Measurements from ENCODE around the gene FNDC1.

Gene FNDC1

DNA sequence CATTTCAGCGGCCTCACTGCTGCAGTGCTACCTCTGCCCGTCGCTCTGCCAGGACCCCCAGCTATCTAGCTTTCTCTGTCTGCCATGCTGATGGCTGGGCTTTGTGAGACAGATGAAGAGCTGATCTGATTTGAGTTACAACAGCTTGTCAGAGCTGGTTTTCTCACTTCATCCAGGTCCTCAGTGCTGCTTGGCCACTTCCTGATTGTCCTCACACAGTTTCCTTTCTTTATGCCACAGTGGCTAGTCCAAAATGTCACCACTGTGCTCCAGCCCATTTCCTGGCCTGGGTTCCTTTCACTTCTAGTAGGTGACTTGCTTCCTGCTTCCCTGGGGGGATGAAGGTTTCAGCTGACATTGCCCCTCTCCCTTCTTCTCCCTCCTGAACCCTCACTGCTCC lies 35.4 kb downstream of the FNDC1 start:
- no peak for DNase-seq

DNA sequence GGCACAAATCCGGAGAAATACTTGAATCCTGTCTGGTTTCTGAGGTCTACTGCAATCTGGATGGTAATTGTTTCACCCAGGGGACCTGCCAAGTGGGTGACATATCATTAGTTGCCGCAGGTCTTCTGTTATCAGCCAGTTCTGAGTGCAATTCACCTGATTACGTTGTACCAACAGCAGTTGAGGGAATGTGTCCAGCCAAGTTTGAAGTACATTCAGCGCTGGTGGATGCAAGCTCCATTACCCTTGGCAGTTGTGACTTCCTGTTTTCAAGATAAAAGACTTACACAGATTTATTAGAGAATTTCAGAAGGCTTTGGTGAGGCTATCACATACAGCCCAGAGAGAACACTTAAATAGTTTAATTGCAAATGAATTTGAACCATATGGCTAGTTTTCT lies 42.8 kb downstream of the FNDC1 start:
- no peak for DNase-seq

- DNase-seq = no peak
Observed at GRCh38 chr6:159212525-159213280, 43.5 kb downstream of the FNDC1 start.

- DNase-seq = no peak
Observed at GRCh38 chr6:159213405-159213804, 44.2 kb downstream of the FNDC1 start.

- no peak for DNase-seq
Observed at GRCh38 chr6:159214281-159214680, 45.1 kb downstream of the FNDC1 start.

DNA sequence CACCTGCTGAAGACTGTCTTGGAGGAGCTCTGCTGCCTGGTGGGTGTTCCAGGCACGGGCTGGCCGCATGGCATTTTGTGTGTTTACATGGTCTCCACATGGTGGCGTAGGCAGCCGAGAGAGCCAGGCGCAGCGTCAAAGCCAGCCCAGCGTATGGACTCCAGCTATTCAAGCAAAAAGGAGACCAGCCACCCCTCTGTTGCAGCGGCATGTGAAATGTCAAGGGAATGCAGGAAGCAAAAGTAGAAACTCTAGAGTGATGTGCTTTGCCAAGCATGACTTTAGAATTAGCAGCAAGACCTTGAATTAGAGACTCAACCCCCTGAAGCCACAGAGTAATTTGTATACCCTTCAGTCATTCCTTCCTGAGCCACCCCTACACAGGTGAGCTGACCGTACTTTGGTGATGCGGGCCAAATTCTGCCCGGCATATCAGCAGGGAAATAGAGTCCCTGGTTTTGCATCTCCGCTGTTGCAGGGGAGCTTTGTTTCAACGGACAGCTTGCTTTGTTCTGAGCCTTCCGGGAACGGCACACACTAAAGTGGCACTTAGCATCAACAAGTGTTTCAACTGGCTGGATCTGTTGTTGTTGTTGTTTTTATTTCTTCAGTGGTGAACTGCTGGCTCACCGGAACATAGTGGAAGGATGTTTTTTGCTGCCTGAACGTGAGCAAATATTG lies 48.5 kb downstream of the FNDC1 start:
- DNase-seq = peak in 25 of 58 donors; percentile 5 to 42 (median 12)

GRCh38 chr6:159220093-159220492 lies 50.9 kb downstream of the FNDC1 start:
- no peak for DNase-seq

DNA sequence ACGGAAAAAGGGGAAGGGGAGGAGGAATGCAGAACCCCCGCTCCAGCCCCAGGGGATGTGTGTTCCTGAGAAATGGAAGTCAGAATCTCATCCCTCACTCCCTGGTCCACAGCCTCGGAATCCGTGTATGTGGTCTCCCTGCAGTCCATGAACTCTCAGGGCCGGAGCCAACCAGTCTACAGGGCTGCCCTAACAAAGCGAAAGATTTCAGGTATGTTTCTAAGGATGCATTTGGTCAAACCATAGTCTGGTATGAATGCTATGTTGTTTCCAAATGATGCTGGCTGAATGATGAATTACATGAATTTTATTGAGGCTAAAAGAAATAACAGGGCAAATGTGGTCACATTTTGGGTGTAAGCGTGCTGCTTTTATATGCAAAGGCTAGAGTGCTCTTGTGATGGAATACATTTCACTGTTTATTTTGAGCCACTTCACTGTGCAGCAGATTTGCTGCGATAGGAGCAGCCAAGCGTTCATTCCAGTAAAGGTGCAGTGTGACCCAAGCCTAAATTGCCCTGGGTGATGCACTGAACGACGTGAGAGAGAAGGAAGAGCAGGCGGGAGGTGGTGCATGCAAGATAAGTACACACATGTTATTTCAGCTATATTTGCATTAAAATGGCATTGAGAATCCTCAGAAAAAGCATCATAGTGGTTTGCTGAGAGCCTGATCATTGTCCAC lies 52.4 kb downstream of the FNDC1 start:
- DNase-seq = no peak

DNA sequence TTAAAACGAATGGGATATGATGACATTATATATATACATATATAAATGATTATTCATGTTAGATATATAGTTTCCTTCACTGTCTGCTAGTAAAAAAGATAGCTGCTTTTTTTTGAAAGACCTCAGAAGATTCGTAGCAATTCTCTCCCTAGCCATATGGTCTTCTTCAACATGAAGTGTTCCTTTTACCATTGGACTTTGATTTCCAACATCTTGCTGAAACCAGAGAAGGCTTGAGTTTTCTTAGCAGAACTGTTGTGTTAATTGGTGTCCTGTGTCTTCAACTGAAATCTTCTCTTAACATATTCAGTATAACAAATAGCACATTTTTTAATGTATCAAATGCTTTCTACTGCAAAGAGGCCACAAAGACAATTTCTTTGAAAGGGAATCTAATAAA lies 55.3 kb downstream of the FNDC1 start:
- DNase-seq = no peak

DNA sequence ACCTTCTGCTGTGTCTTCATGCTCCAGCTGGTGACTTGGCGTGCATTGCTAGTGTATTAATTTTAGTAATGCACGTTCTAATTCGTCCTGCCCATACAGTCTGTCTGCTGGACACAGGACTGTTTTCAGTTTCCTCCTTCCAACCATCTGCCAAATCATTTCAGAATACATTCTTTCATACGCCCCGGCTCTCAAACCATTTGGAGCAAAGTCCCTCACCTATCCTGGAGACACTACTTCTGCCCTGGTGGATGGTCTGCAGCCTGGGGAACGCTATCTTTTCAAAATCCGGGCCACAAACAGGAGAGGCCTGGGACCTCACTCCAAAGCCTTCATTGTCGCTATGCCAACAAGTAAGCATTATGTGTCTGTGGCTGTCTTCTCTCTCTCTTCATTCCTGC lies 60.5 kb downstream of the FNDC1 start:
- DNase-seq = no peak

DNA sequence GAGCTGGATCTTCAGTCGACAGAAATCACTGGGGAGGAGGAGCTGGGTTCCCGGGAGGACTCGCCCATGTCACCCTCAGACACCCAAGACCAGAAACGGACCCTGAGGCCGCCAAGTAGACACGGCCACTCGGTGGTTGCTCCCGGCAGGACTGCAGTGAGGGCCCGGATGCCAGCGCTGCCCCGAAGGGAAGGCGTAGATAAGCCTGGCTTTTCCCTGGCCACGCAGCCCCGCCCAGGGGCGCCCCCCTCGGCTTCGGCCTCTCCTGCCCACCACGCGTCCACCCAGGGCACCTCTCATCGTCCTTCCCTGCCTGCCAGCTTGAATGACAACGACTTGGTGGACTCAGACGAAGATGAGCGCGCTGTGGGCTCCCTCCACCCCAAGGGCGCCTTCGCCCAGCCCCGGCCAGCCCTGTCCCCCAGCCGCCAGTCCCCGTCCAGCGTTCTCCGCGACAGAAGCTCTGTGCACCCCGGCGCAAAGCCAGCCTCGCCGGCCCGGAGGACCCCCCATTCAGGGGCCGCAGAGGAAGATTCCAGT lies 63.0 kb downstream of the FNDC1 start:
- DNase-seq = no peak

- DNase-seq = no peak
Observed at GRCh38 chr6:159232751-159233150, 63.6 kb downstream of the FNDC1 start.

GRCh38 chr6:159233365-159234101 lies 64.3 kb downstream of the FNDC1 start:
- DNase-seq = no peak

- no peak for DNase-seq
Observed at GRCh38 chr6:159234102-159234553, 64.9 kb downstream of the FNDC1 start.

DNA sequence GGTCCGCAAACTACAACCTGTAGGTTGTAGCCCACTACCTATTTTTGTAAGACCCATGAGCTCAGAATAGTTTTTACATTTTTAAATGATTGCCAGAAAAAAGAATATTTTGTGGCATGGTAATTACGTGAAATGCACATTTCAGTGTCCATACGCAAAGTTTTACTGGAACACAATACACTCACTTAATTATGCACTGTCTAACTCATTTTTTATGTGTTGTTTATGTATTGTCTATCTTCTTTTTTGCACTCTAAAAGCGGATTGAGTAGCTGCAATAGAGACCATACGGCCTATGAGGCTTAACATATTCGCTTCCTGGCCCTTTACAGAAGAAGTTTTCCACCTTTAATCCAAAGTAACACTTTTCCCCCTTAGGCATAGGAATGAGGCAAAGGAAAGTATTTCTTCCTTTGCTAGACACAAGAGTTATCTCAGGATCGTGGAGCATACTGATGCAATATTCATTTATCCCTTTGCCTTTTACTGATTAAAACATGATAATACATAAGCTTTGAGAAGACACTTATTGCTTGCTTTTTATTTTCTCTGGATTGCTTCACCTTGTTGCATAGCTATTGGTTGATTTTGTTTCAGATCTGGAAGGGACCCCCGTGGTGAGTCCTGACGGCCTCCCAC lies 69.8 kb downstream of the FNDC1 start:
- no peak for DNase-seq

DNA sequence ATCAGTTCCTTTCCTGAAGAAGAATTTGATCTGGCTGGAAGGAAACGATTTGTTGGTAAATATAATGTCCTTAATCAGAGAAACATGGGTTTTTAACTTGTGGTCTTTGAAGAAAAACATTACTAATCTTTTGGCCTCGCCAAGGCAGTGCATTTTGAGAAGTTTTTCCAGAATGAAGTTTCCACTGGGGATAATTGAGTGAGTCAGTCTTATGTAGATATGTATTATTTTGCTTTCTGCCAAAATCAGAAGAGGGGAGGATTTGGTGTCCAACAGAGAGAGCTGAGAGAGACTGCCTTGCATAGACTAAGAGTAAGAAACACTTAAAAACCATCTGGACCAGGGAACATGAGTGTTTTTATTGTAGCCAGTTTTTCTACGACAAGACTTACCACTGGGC lies 79.9 kb downstream of the FNDC1 start:
- DNase-seq = no peak

DNA sequence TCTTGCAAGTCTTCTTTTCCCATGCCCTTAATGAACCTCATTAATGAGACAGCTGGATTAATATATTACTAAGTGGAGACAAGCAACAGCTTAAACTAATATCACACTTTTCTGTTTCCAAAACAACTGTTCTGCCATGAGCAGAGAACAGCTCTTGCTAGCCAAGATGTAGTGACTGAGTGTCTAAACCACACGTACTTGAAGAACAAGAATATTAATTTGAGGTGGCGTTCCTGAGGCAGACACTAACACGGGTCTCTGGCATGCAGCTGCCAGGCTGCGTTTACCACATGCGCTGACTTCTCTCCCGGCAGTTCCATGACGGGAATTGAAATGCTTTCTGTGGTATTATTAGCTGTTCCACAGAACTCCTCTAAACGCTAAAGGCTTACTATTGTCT lies 80.6 kb downstream of the FNDC1 start:
- no peak for DNase-seq

GRCh38 chr6:159250633-159251032 lies 81.4 kb downstream of the FNDC1 start:
- DNase-seq = no peak

GRCh38 chr6:159252955-159253508 lies 83.8 kb downstream of the FNDC1 start:
- peak in 10 of 58 donors; percentile 1 to 50 (median 11) for DNase-seq

DNA sequence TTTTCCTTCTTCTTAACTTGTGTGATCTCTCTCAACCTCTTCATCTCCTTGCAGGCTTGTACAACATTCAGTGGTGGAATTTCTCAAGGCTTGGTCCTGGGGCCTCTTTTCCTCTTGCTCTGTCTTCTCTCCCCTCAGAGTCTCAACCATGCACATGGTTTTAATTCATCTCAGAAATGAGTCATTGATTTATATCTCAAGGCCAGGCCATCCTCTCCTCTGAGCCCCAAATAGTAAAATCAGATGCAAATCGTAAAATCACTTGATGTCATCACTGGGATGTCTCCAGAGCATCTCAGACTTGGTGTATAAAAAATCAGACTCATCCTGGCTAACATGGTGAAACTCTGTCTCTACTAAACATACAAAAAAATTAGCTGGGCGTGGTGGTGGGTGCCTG lies 85.0 kb downstream of the FNDC1 start:
- no peak for DNase-seq
